Epithelial cell of esophagus (primary cell): ENCODE measurements around the gene ARRDC4.

ENCODE experiments used
- DNase-seq: peaks from one replicate; pipeline ENCODE4 v3.0.0; 2010; ENCODE audit warnings: low read depth
- H3K4me3 ChIP-seq: 2 replicates; pipeline ENCODE4 v1.5.1; 2011; ENCODE audit warnings: mild to moderate bottlenecking, low read length, control low read depth
- TF ChIP-seq, protein P1 (sequence below): IDR thresholded peaks from 2 replicates; pipeline ENCODE4 v1.5.1; 2011; ENCODE audit warnings: low read depth, mild to moderate bottlenecking, low read length, control low read depth, inconsistent platforms; ENCODE audit not compliant: insufficient read depth; ENCODE audit errors: missing control alignments

The ARRDC4 gene

DNA sequence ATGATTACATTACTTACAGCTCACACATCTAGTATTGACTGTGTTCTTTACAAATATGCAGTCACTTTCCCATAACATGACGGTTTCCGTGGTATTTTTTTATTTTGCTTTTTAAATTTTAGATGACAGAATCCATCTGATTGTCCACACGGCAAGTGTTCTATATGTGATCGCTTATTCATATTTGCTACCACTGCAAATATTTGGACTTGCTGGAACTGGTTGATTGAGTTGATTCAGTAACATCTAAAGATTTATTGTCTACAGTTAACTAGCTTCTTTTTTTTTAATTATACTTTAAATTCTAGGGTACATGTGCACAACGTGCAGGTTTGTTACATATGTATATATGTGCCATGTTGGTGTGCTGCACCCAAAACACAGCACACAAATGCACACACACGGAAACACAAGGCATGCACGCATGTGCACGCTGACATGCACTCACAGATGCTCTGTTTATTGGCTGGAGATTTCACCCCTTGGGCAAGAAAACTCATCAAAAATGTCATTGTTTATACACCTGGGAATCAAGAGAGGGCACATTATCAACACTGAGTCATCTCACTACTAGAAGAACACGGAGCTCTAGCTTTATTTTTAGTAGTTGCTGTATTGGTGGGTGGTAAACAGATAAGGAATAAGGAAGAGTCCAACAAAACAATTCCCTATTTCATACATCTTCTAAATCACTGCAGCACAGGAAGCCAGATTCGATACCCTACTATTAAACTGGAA is 16.4 kb downstream of the ARRDC4 start:
- DNase-seq = peak; percentile 84
- TF ChIP-seq, protein P1, sequence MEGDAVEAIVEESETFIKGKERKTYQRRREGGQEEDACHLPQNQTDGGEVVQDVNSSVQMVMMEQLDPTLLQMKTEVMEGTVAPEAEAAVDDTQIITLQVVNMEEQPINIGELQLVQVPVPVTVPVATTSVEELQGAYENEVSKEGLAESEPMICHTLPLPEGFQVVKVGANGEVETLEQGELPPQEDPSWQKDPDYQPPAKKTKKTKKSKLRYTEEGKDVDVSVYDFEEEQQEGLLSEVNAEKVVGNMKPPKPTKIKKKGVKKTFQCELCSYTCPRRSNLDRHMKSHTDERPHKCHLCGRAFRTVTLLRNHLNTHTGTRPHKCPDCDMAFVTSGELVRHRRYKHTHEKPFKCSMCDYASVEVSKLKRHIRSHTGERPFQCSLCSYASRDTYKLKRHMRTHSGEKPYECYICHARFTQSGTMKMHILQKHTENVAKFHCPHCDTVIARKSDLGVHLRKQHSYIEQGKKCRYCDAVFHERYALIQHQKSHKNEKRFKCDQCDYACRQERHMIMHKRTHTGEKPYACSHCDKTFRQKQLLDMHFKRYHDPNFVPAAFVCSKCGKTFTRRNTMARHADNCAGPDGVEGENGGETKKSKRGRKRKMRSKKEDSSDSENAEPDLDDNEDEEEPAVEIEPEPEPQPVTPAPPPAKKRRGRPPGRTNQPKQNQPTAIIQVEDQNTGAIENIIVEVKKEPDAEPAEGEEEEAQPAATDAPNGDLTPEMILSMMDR = no peak
- H3K4me3 ChIP-seq = no peak overlapping the region

DNA sequence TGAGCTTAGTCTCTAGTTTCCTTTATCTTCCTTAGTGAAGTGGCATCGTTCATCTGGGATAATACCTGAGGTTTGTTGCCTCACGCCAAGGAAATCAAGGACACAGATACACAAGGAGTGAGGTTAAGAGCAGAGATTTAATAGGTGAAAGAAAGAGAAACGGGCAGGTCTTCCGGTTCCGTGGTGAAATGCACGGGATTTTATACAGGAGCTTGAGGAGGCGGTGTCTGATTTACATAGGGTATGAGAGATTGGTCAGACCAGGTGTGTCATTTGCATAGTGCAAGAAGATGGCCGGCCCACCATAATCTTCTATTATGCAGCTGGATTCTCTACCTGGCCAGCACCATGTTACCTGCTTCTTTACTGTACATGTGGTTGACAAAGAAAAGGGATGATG is 17.2 kb downstream of the ARRDC4 start:
- peak; percentile 71 for DNase-seq
- no peak overlapping the region for H3K4me3 ChIP-seq
- TF ChIP-seq, protein P1 = no peak

DNA sequence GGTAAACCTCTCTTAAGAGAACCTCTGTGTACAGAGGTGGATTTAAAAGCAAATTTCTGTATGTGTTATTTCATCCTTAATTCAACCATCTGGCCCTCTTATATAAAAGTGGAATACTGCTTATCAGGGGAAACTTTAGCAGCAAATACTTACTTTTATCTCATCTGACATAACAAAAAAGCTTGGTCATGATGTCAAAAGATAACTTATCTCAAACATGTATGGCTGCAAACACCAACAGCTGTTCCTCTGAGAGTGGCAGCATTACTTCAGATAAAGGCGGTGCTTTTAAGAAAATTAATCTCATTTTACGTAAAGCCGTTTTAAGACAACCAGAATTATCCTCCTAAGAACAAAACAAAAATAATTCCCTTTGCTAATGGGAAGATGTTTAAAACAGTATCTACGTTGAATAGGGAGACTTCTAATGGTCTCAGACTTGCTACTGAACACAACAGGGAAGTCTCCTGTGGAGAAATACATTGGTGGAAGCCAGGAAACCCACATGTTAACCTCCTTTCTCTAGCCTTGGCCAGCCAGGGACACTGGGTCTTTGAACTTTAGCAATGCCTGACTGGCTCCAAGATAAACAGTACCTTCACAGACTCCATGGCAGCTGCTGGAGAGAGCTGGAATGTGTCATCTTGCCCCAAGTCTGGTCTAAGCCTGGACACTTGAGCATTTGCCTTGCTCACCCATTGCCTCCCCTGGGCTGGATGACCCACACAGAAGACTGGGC is 18.1 kb downstream of the ARRDC4 start:
- no peak for DNase-seq
- no peak overlapping the region for H3K4me3 ChIP-seq
- TF ChIP-seq, protein P1 = no peak

DNA sequence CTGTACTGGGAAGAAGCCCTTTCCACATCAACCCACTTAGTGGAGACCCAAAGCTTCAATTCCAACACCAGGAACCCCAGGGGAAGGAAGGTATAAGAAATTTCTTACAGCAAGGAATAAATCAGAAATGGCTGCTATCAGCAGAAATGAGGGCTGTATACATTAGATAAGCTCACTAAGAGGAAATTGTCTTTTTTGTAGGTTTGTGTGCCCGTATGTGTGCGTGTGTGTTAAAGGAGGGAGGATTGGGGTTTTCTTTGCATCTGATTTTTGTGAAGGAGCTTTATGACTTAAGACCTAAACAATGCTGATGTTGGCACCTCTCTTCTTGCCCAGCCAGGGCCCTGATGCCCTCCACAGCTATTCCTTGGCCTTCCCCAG is 18.6 kb downstream of the ARRDC4 start:
- no peak overlapping the region for H3K4me3 ChIP-seq
- TF ChIP-seq, protein P1 = no peak
- DNase-seq = no peak

DNA sequence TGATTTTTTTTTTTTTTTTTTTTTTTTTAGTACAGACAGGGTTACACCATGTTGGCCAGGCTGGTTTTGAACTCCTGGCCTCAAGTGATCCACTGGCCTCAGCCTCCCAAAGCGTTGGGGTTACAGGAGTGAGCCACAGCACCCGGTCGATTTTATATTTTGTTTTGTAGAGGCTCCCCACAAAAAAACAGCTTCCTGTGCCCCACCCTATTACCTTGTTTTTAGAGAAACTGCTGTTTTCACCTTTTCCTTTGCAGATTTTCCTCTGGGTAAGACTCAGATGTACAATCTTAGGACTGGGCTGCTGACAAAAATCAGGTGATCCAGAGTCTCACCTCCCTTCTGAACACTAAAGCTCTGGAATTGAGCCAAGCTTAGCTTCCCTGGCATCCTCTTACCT is 20.6 kb downstream of the ARRDC4 start:
- TF ChIP-seq, protein P1 = no peak
- DNase-seq = no peak
- H3K4me3 ChIP-seq = no peak overlapping the region

DNA sequence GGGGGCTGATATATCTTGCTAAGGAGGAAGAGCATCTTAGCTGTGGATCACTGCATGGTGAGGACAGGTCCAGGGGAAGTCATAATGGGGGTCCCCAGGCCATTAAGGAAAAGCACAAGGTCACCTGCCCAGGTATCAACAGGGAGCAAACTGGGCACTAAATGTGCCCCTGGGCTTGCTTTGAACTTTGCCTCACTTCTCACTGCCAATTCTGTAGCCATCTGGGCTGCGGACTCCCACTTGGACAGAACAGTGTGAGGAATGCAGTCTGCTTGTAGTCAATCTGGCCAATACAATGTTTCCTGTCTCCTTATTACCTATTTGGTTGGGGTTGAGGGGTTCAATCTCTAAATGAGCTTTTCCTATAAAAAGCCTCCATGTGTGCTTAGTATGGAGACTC is 21.3 kb downstream of the ARRDC4 start:
- no peak for DNase-seq
- TF ChIP-seq, protein P1 = no peak
- H3K4me3 ChIP-seq = no peak overlapping the region
